Right ventricle myocardium superior (tissue), 1 donor: ENCODE results near the gene CEL. TPM values are rescaled to one million over a fixed set of nuclear protein-coding genes. Genes with fewer than 3 reads are reported as not detected.
A peak's percentile ranks its signal among the peaks of the same experiment; 100 is the strongest.
"Not testable (repeated sequence)": the region's sequence is repeated elsewhere in the genome, so short reads cannot be mapped to it uniquely, and the experiment has no call there.

Experiments used
- ATAC-seq: fragments of 200-7000 bp; cut with Tn5 transposase; one replicate; pipeline ENCODE4 v1.9.1; 2020; ENCODE audit warnings: mild to moderate bottlenecking; ENCODE audit not compliant: poor library complexity
- DNase-seq: peaks from one replicate; pipeline ENCODE4 v3.0.0-alpha.2; 2020
- intact Hi-C: fragments of 100-400 bp; cut with DNase I; formaldehyde crosslinking; loops from one replicate; pipeline ENCODE4 v1.11.2; 2022
- total RNA-seq: library from RNA; stranded (reverse); fragmentation: NEBNext Ultra II Directional; extraction: Animal tissue kit (Norgen Biotek cat#: 25700); gene quantifications from one replicate; pipeline ENCODE4 v1.2.1, GENCODE V29; 2021
- donor health status: DM: no; HTN: yes; CAD: no; lungs with severe emphysema.

The CEL gene
- total RNA-seq, 1 donor from 2014 or later: 7.3 TPM

GRCh38 chr9:133074111-133074651, 12.4 kb downstream of the CEL start:
- ATAC-seq: no peak
- DNase-seq: no peak
- intact Hi-C loops: no loop called here

GRCh38 chr9:133075925-133076630, 14.3 kb downstream of the CEL start:
- intact Hi-C loops: no loop called here
- DNase-seq (no peak), ATAC-seq (no peak)

- intact Hi-C loops: no loop called here
- ATAC-seq: no peak
- no peak for DNase-seq
These were observed 14.9 kb downstream of the CEL start for GRCh38 chr9:133076691-133077090.

GRCh38 chr9:133078486-133078885, 16.7 kb downstream of the CEL start:
- DNase-seq (no peak), ATAC-seq (no peak)
- intact Hi-C loops: no loop called here

- ATAC-seq (no peak), DNase-seq (no peak)
- intact Hi-C loops: no loop called here
These were observed 18.4 kb downstream of the CEL start for GRCh38 chr9:133080161-133080560.

GRCh38 chr9:133080786-133081779, 19.3 kb downstream of the CEL start:
- DNase-seq, intact Hi-C loops: not testable (repeated sequence)
- ATAC-seq: peak; percentile 26

- DNase-seq, intact Hi-C loops: not testable (repeated sequence)
- peak; percentile 24 for ATAC-seq
These were observed 20.3 kb downstream of the CEL start for GRCh38 chr9:133081957-133082644.

GRCh38 chr9:133083688-133084087, 21.9 kb downstream of the CEL start:
- intact Hi-C loops, ATAC-seq, DNase-seq: not testable (repeated sequence)

GRCh38 chr9:133086212-133086860, 24.6 kb downstream of the CEL start:
- ATAC-seq, intact Hi-C loops, DNase-seq: not testable (repeated sequence)

- DNase-seq (no peak), ATAC-seq (no peak)
- intact Hi-C loops: no loop called here
These were observed 25.1 kb downstream of the CEL start for GRCh38 chr9:133086894-133087293.

GRCh38 chr9:133087429-133088145, 25.8 kb downstream of the CEL start:
- DNase-seq: no peak
- intact Hi-C loops: no loop called here
- ATAC-seq: no peak

- ATAC-seq (no peak), DNase-seq (no peak)
- intact Hi-C loops: no loop called here
These were observed 26.5 kb downstream of the CEL start for GRCh38 chr9:133088146-133088750.

- intact Hi-C loops: no loop called here
- ATAC-seq (no peak), DNase-seq (no peak)
These were observed 27.0 kb downstream of the CEL start for GRCh38 chr9:133088756-133089155.

- ATAC-seq (peak; percentile 51), DNase-seq (no peak)
- intact Hi-C loops: no loop called here
These were observed 27.5 kb downstream of the CEL start for GRCh38 chr9:133089271-133089671.

- peak; percentile 81 for ATAC-seq
- no peak for DNase-seq
- intact Hi-C loops: no loop called here
These were observed 28.4 kb downstream of the CEL start for GRCh38 chr9:133090187-133090586.

GRCh38 chr9:133090752-133091385, 29.1 kb downstream of the CEL start:
- DNase-seq (no peak), ATAC-seq (no peak)
- intact Hi-C loops: no loop called here

- ATAC-seq, DNase-seq, intact Hi-C loops: not testable (repeated sequence)
These were observed 32.6 kb downstream of the CEL start for GRCh38 chr9:133094351-133094750.
